Measurements from ENCODE around the gene HOXB9. TPM values are rescaled to one million over a fixed set of nuclear protein-coding genes. Genes with fewer than 3 reads are reported as not detected.
A peak's percentile ranks its signal among the peaks of the same experiment; 100 is the strongest.

The HOXB9 gene
- total RNA-seq, 6 experiments from 2014 or later: not detected

DNA sequence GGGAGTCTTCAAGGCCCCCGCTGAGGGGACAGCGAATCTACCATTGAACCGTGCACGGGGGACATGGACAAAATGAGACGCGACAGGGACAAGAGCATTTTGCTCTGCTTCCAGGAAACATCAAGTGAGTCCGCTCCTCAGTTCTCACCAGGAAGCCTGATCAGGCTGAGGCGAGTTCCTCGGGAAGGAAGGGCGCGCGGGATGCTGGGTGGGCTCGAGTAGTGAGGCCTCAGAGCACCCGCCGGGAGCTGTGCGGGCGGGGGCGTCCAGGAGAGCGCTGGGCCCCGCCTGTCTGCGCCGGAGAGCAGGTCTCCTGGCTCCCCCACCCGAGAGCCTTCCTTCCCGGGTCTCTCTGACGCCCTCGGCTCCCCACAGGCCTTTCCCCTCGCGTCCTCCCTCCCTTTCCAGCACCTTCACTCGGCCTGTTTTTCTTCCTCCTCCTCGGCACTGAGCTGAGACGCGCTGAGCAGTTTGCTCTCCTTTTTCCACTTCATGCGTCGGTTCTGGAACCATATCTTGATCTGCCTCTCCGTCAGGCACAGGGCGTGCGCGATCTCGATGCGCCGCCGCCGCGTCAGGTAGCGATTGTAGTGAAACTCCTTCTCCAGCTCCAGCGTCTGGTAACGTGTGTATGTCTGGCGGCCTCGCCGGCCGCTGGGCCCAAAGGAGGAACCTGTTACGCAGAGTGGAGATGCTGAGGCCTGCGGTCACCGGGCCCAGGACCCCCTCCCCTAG, 30.0 kb downstream of the HOXB9 start:
- Mint-ChIP-seq H3K4me3 (peak overlapping the region; percentile 25; the same call in 1 of the 2 replicates), H3K9me3 (no peaks in the 10 kb centered on the region), H3K27me3 (ENCODE audit: insufficient read depth) (peaks cover 90% of the 10 kb centered on the region), H3K4me1 (ENCODE audit: low read depth) (peaks cover 29% of the 10 kb centered on the region), H3K36me3 (ENCODE audit: low read depth) (no peaks in the 10 kb centered on the region), H3K27ac (no peak overlapping the region)
- DNase-seq: no peak
- TF ChIP-seq, protein P1, sequence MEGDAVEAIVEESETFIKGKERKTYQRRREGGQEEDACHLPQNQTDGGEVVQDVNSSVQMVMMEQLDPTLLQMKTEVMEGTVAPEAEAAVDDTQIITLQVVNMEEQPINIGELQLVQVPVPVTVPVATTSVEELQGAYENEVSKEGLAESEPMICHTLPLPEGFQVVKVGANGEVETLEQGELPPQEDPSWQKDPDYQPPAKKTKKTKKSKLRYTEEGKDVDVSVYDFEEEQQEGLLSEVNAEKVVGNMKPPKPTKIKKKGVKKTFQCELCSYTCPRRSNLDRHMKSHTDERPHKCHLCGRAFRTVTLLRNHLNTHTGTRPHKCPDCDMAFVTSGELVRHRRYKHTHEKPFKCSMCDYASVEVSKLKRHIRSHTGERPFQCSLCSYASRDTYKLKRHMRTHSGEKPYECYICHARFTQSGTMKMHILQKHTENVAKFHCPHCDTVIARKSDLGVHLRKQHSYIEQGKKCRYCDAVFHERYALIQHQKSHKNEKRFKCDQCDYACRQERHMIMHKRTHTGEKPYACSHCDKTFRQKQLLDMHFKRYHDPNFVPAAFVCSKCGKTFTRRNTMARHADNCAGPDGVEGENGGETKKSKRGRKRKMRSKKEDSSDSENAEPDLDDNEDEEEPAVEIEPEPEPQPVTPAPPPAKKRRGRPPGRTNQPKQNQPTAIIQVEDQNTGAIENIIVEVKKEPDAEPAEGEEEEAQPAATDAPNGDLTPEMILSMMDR (IDR thresholded peaks at IDR 0.05): no peak

DNA sequence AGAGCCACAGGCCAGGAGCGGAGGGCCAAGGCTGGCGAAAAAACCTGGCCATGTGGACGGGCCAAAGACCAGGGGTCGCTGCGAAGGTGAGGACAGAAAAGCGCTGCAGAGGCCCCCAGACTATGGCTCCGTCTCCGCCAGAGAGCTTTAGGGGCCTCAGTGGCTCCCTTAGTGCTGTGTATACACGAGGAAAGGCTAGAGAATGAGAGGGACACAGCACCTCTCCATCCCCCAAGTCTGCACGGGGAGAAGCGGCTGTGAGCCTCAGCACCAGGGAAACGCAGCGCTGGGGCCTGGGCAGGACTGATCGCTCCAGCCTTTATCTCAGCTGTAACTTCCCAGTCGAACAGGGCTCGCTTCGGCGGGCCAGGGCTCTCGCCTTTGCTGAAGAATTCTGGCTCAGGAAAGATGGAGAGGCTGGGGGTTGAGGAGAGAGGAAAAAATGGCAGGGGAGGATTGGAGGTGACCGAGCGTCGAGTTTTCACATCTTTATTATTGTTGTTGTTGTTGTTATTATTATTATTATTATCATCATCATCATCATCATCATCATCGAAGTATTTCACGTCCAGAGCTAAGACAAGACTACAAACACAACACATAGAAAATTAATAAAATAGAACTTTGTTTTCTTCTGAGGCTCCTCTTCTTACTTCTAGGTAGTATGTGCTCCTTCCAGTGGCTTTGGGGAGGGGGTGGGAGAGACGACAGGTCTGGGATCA, 30.7 kb downstream of the HOXB9 start:
- no peak overlapping the region for H3K4me3 Mint-ChIP-seq
- TF ChIP-seq, protein P1 (IDR thresholded peaks at IDR 0.05): no peak
- H3K27ac Mint-ChIP-seq: no peak overlapping the region
- H3K9me3 Mint-ChIP-seq: no peaks in the 10 kb centered on the region
- DNase-seq: no peak
- H3K36me3 Mint-ChIP-seq (ENCODE audit: low read depth): no peaks in the 10 kb centered on the region; the same call in 1 of the 2 replicates
- peaks cover 91% of the 10 kb centered on the region for H3K27me3 Mint-ChIP-seq (ENCODE audit: insufficient read depth)
- H3K4me1 Mint-ChIP-seq (ENCODE audit: low read depth): peaks cover 29% of the 10 kb centered on the region

DNA sequence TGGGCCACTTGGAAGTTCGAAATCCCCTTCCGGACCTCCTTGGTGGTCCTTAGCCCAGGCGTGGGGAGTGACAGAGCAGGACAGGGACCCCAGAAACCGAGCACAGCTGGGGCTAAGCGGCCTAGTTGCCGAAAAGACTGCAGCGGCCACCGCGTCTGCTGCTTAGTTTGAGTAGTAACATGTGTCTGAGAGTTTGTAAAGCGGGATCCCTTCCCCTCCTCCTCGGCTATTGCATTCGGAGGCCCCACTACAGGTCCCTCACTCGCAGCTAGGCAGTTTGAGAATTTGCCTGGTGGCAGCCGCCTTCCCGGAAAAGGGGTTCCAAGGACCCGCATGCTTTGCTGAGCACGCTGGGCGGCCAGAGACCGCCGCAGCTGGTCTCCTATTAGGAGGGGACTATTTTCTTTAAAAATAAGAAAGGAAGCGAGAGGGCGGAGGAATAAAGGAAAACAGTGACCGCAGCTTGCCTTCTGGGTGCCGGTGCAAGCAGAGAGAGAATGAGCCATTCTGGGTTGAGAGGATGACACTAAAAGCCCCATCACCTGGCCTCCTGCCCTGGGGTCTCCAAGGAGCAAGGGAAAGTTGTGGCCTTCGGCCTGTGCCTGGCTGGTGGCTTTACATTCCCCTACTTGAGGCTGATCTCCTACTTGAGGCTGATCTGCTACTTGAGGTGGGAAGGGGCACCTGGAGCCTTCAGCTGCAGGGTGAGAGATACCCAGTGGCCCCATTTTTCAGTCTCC, 31.4 kb downstream of the HOXB9 start:
- Mint-ChIP-seq H3K36me3 (ENCODE audit: low read depth) (no peaks in the 10 kb centered on the region; the same call in 1 of the 2 replicates), H3K27me3 (ENCODE audit: insufficient read depth) (peaks cover 91% of the 10 kb centered on the region), H3K9me3 (no peaks in the 10 kb centered on the region), H3K4me1 (ENCODE audit: low read depth) (peaks cover 34% of the 10 kb centered on the region), H3K27ac (no peak overlapping the region), H3K4me3 (no peak overlapping the region)
- TF ChIP-seq, protein P1 (IDR thresholded peaks at IDR 0.05): no peak
- DNase-seq: no peak

DNA sequence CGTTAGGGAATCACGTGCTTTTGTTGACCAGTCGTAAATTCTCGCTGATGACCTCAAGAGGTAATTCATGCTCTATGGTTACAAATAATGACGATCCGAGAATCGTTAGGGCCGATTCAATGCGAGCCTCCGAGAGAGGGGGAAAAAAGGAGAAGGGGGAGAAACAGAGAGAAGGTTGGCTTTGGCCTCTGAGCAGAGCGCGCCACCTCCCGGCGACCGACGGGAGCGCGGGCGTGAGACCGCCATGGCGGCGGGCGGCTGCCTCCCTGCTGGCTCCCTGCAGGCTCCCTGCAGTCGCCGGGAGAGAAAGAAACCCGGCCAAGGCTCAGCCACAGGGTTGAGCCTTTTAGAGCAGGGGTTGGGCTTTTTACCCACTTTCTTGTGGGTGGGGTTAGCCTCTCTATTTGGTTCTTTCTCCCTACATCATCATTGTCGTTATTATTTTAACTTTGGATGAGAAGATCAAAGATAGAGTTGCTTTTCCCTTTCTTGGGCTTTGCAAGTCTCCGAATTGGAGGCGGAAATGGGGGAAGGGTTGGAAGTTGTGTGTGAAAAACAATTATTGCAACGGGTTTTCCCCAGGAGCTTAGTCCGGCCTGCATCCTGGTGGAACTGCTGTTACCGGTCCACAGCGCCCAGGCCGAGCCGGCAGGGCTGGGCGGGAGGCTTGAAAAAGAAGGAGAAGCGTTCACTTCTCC, 32.2 kb downstream of the HOXB9 start:
- Mint-ChIP-seq H3K4me1 (ENCODE audit: low read depth) (peaks cover 34% of the 10 kb centered on the region), H3K27me3 (ENCODE audit: insufficient read depth) (peaks cover 91% of the 10 kb centered on the region), H3K27ac (no peak overlapping the region), H3K4me3 (peak overlapping the region; percentile 64), H3K36me3 (ENCODE audit: low read depth) (no peaks in the 10 kb centered on the region; the same call in 1 of the 2 replicates), H3K9me3 (no peaks in the 10 kb centered on the region)
- DNase-seq: peak; percentile 48
- TF ChIP-seq, protein P1 (IDR thresholded peaks at IDR 0.05): peak; percentile 94
